Measurements from ENCODE around the gene CFAP92. TPM values are rescaled to one million over a fixed set of nuclear protein-coding genes. Genes with fewer than 3 reads are reported as not detected.
"Not testable (repeated sequence)": the region's sequence is repeated elsewhere in the genome, so short reads cannot be mapped to it uniquely, and the experiment has no call there.

CFAP92 gene
- total RNA-seq, 1 experiment from 2014 or later, result 0.34 TPM

DNA sequence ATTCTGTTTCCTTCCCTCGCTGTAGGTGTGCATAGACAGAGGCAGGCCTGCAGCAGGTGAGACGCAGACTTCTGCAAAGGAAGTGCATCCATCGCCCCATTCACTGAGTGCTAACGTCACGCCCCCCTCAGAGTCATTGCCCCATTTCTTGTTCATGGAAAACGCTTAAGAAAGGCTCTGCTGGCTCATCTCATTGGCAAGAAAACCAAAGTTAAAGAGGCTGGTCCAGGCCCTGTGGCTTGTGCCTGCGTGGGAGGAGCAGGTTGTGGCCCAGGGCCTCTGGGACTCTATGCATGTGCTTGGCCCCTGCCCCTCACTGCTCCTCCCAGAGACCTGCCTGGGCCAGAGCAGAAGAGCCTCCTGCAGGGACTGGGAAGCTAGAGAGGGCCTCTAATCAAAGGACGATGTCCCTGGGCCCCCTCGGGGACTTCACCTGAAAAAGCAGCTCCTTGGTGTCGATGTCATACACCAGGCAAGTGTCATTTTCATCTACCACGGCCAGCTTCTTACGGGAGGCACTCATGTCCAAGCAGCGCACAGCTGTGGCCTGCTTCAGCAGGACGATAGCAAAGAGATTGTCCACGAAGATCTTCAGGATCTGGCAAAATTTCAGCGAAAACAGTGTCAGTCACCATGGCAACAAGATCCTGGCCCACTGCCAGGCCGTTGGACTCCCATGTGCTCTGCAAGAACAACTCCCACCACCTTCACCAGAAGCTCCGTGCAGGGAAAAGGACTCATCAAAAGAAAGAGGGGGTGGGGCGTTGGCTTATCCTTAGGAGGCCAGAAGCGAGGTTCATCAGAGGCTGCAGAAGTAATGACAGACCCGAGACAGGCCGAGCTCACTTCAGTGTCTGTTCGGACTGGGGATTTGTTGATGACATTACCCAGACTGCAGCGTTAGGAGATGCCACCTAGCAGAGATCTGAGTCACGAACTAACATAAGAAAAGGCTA lies 128.7 kb downstream of the CFAP92 start:
- DNase-seq (ENCODE audit: low spot score), result not testable (repeated sequence)

DNA sequence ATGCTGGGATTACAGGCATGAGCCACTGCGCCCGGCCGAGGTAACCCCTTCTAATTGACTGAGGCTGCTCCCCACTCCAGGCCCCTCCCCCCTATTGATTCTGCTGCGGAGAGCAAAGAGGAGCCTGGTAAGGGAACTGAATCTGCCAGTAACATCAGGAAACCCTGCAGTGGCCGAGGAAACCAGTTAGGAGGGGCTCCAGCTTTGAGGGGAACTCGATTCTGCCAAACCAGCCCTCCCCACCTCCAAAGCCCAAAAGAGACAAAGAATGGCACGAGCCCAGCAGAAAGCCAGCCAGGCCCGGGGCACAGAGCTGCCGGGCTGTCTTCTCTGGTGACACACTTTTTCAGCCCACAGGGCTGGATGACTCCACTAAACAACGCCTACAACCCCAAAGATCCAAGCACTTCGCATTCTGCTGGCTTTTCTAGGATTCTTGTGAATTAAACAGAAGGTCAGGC lies 129.5 kb downstream of the CFAP92 start:
- DNase-seq (ENCODE audit: low spot score), result no peak

DNA sequence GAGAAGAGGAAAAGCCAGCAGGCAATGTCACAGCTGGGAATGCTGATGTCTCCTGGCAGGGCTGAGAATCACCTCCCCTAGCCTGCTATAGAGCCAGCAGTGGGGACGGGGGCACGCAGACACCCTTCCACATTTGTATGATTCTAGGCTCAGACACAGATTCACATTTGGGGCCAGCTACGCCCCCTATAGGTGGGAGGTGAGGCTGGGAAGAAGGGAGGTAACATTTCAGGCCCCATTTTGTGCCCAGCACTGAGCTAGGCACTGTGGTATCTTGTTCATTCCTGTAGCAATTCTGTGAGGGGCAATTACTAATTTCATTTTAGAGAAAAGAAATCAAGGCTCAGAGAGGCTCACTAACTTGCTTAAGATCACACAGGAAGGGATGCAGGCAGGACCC lies 130.3 kb downstream of the CFAP92 start:
- DNase-seq (ENCODE audit: low spot score), result no peak

DNA sequence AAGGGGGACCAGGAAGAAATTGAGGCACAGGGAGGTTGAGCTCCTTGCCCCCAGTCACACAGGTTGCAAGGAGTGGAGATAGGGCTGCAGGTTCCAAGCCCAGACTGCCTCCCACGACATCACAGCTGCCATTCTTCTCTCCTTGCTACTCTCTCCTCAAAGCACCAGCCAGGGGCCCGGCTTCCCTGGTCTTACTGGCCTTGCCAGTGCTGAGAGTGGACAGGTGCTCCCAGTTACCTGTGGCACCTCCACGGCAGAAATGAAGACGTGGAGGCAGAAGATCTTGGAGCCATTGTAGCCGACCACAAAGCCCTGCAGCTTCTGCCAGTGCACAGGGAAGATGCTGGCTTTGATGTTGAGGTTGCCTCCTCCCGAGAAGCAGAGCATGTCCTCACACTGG lies 132.4 kb downstream of the CFAP92 start:
- no peak for DNase-seq (ENCODE audit: low spot score)

Other genes starting within 250 kb of the CFAP92 start
- 67.2 and 73.8 TPM in 2 replicates for gene ACAD9, start 114.5 kb downstream of the CFAP92 start, total RNA-seq (2014; rRNA removed; shearing (Covaris generic))
- gene EFCC1, start 7.2 kb upstream of the CFAP92 start, total RNA-seq (2014; rRNA removed; shearing (Covaris generic)), result 0.22 and 0.29 TPM in 2 replicates
- not detected in 2 replicates for gene GP9, start 66.7 kb upstream of the CFAP92 start, total RNA-seq (2014; rRNA removed; shearing (Covaris generic))
- gene RAB43, start 127.7 kb upstream of the CFAP92 start, total RNA-seq (2014; rRNA removed; shearing (Covaris generic)), result 19.8 and 25.3 TPM in 2 replicates
- gene ISY1, start 167.0 kb upstream of the CFAP92 start, total RNA-seq (2014; rRNA removed; shearing (Covaris generic)), result 98.6 and 120 TPM in 2 replicates
- 543 and 605 TPM in 2 replicates for gene CNBP, start 189.8 kb upstream of the CFAP92 start, total RNA-seq (2014; rRNA removed; shearing (Covaris generic))